ENCODE results near the gene PIF1.
"Not testable (repeated sequence)": the region's sequence is repeated elsewhere in the genome, so short reads cannot be mapped to it uniquely, and the experiment has no call there.

The PIF1 gene

GRCh38 chr15:64808785-64809453, 16.5 kb downstream of the PIF1 start:
- DNase-seq = no peak

- DNase-seq = peak; percentile 49
Measured at GRCh38 chr15:64807751-64808222, 17.7 kb downstream of the PIF1 start.

- no peak for DNase-seq
Measured at GRCh38 chr15:64807051-64807749, 18.2 kb downstream of the PIF1 start.

- DNase-seq = peak; percentile 57
Measured at GRCh38 chr15:64806509-64806908, 18.9 kb downstream of the PIF1 start.

GRCh38 chr15:64804619-64805018, 20.8 kb downstream of the PIF1 start:
- no peak for DNase-seq

GRCh38 chr15:64803526-64803925, 21.9 kb downstream of the PIF1 start:
- DNase-seq = no peak

- no peak for DNase-seq
Measured at GRCh38 chr15:64800476-64800875, 25.0 kb downstream of the PIF1 start.

GRCh38 chr15:64798905-64799304, 26.5 kb downstream of the PIF1 start:
- not testable (repeated sequence) for DNase-seq

GRCh38 chr15:64795921-64796320, 29.5 kb downstream of the PIF1 start:
- DNase-seq = not testable (repeated sequence)

GRCh38 chr15:64795299-64795698, 30.1 kb downstream of the PIF1 start:
- DNase-seq = not testable (repeated sequence)

GRCh38 chr15:64792282-64792681, 33.2 kb downstream of the PIF1 start:
- DNase-seq = no peak

GRCh38 chr15:64791401-64791800, 34.0 kb downstream of the PIF1 start:
- peak; percentile 53 for DNase-seq

GRCh38 chr15:64783796-64784195, 41.7 kb downstream of the PIF1 start:
- no peak for DNase-seq

GRCh38 chr15:64782751-64783150, 42.7 kb downstream of the PIF1 start:
- no peak for DNase-seq

GRCh38 chr15:64781299-64781698, 44.1 kb downstream of the PIF1 start:
- no peak for DNase-seq

GRCh38 chr15:64780600-64781156, 44.8 kb downstream of the PIF1 start:
- no peak for DNase-seq

- no peak for DNase-seq
Measured at GRCh38 chr15:64779630-64780029, 45.8 kb downstream of the PIF1 start.

GRCh38 chr15:64779024-64779423, 46.4 kb downstream of the PIF1 start:
- no peak for DNase-seq

- peak; percentile 64 for DNase-seq
Measured at GRCh38 chr15:64776402-64776786, 49.1 kb downstream of the PIF1 start.

GRCh38 chr15:64775551-64776401, 49.7 kb downstream of the PIF1 start, which contains the start of gene RBPMS2:
Gene RBPMS2 (minus strand): TSS chr15:64775589. CDS start chr15:64775319, 270 bp downstream.
- DNase-seq = peak; percentile 64

- DNase-seq = peak; percentile 64
Measured at GRCh38 chr15:64774629-64775493, 50.6 kb downstream of the PIF1 start.

GRCh38 chr15:64774037-64774628, 51.3 kb downstream of the PIF1 start:
- peak; percentile 77 for DNase-seq

All from islet precursor cell (in vitro differentiated cells).